Activated naive CD8-positive, alpha-beta T cell treated with anti-CD3 and anti-CD28 coated beads, Interleukin-2, amount 50 U/mL, for 24 hours (primary cell): ENCODE measurements around the gene ZFYVE28.
A peak's percentile ranks its signal among the peaks of the same experiment; 100 is the strongest.

ENCODE experiments used
- ATAC-seq: fragments of 150-1000 bp; cut with Tn5 transposase; one replicate; pipeline ENCODE4 v1.10.0; 2021
- DNase-seq: peaks from one replicate; pipeline ENCODE4 v3.0.0; 2021
- H3K27ac Mint-ChIP-seq: one replicate; pipeline ENCODE4 v1.8.0; 2021; ENCODE audit warnings: mild to moderate bottlenecking, mixed read lengths
- H3K27me3 Mint-ChIP-seq: one replicate; pipeline ENCODE4 v1.8.0; 2021; ENCODE audit warnings: mixed read lengths
- H3K36me3 Mint-ChIP-seq: one replicate; pipeline ENCODE4 v1.8.0; 2021; ENCODE audit warnings: low read depth, mixed read lengths
- H3K4me1 Mint-ChIP-seq: one replicate; pipeline ENCODE4 v1.8.0; 2021; ENCODE audit warnings: mixed read lengths
- H3K4me3 Mint-ChIP-seq: one replicate; pipeline ENCODE4 v1.8.0; 2021; ENCODE audit warnings: mild to moderate bottlenecking, moderate library complexity, mixed read lengths
- H3K9me3 Mint-ChIP-seq: one replicate; pipeline ENCODE4 v1.8.0; 2021; ENCODE audit warnings: mixed read lengths

The ZFYVE28 gene

GRCh38 chr4:2264481-2265041, 153.9 kb downstream of the ZFYVE28 start:
- no peak for ATAC-seq
- no peak overlapping the region for H3K4me3 Mint-ChIP-seq
- H3K27ac Mint-ChIP-seq = no peak overlapping the region
- H3K27me3 Mint-ChIP-seq = no peaks in the 10 kb centered on the region
- H3K9me3 Mint-ChIP-seq = no peaks in the 10 kb centered on the region
- DNase-seq = no peak
- no peaks in the 10 kb centered on the region for H3K36me3 Mint-ChIP-seq
- peaks cover 4% of the 10 kb centered on the region for H3K4me1 Mint-ChIP-seq

- ATAC-seq (no peak), DNase-seq (no peak)
- Mint-ChIP-seq H3K4me3 (no peak overlapping the region), H3K4me1 (peaks cover 4% of the 10 kb centered on the region), H3K27ac (no peak overlapping the region), H3K36me3 (no peaks in the 10 kb centered on the region), H3K9me3 (no peaks in the 10 kb centered on the region), H3K27me3 (no peaks in the 10 kb centered on the region)
Measured at GRCh38 chr4:2263926-2264321, 154.5 kb downstream of the ZFYVE28 start.

GRCh38 chr4:2262944-2263250, 155.5 kb downstream of the ZFYVE28 start:
- peak overlapping the region; percentile 14 for H3K27ac Mint-ChIP-seq
- H3K4me3 Mint-ChIP-seq = peak overlapping the region; percentile 67
- H3K27me3 Mint-ChIP-seq = no peaks in the 10 kb centered on the region

GRCh38 chr4:2262145-2262943, 156.1 kb downstream of the ZFYVE28 start:
- Mint-ChIP-seq H3K27me3 (no peaks in the 10 kb centered on the region), H3K4me1 (peaks cover 4% of the 10 kb centered on the region), H3K36me3 (no peaks in the 10 kb centered on the region), H3K27ac (peak overlapping the region; percentile 14), H3K4me3 (peak overlapping the region; percentile 67), H3K9me3 (no peaks in the 10 kb centered on the region)
- peak; percentile 96 for DNase-seq
- peak; percentile 95 for ATAC-seq

More at GRCh38 chr4:2262944-2263250, 155.5 kb downstream of the ZFYVE28 start:
- Mint-ChIP-seq H3K9me3 (no peaks in the 10 kb centered on the region), H3K4me1 (peaks cover 4% of the 10 kb centered on the region), H3K36me3 (no peaks in the 10 kb centered on the region)
- ATAC-seq = no peak
- DNase-seq = no peak

GRCh38 chr4:2261853-2262144, 156.6 kb downstream of the ZFYVE28 start, which contains the start of gene MXD4:
Gene MXD4, minus strand, starts transcription at chr4:2262109. Its CDS starts 129 bp downstream, at chr4:2261980.
- no peak for ATAC-seq
- H3K27me3 Mint-ChIP-seq = no peaks in the 10 kb centered on the region
- H3K4me1 Mint-ChIP-seq = peaks cover 4% of the 10 kb centered on the region
- H3K9me3 Mint-ChIP-seq = no peaks in the 10 kb centered on the region
- peak within 1 kb of the TSS; percentile 67 for H3K4me3 Mint-ChIP-seq
- DNase-seq = no peak
- no peaks in the 10 kb centered on the region for H3K36me3 Mint-ChIP-seq
- H3K27ac Mint-ChIP-seq = peak within 1 kb of the TSS; percentile 14

GRCh38 chr4:2261110-2261852, 157.2 kb downstream of the ZFYVE28 start:
- Mint-ChIP-seq H3K36me3 (no peaks in the 10 kb centered on the region), H3K27ac (no peak overlapping the region), H3K4me1 (peaks cover 4% of the 10 kb centered on the region), H3K4me3 (peak overlapping the region; percentile 50), H3K27me3 (no peaks in the 10 kb centered on the region), H3K9me3 (no peaks in the 10 kb centered on the region)
- ATAC-seq (peak; percentile 7), DNase-seq (peak; percentile 63)

GRCh38 chr4:2260344-2261109, 157.9 kb downstream of the ZFYVE28 start:
- ATAC-seq (no peak), DNase-seq (no peak)
- Mint-ChIP-seq H3K4me1 (peaks cover 4% of the 10 kb centered on the region), H3K27ac (no peak overlapping the region), H3K9me3 (no peaks in the 10 kb centered on the region), H3K4me3 (peak overlapping the region; percentile 50), H3K36me3 (no peaks in the 10 kb centered on the region), H3K27me3 (no peaks in the 10 kb centered on the region)

GRCh38 chr4:2259541-2260343, 158.7 kb downstream of the ZFYVE28 start:
- Mint-ChIP-seq H3K27me3 (no peaks in the 10 kb centered on the region), H3K9me3 (no peaks in the 10 kb centered on the region), H3K4me3 (no peak overlapping the region), H3K27ac (no peak overlapping the region), H3K4me1 (peaks cover 4% of the 10 kb centered on the region), H3K36me3 (no peaks in the 10 kb centered on the region)
- ATAC-seq = no peak
- no peak for DNase-seq

GRCh38 chr4:2259036-2259540, 159.4 kb downstream of the ZFYVE28 start:
- H3K4me3 Mint-ChIP-seq = no peak overlapping the region

DNA sequence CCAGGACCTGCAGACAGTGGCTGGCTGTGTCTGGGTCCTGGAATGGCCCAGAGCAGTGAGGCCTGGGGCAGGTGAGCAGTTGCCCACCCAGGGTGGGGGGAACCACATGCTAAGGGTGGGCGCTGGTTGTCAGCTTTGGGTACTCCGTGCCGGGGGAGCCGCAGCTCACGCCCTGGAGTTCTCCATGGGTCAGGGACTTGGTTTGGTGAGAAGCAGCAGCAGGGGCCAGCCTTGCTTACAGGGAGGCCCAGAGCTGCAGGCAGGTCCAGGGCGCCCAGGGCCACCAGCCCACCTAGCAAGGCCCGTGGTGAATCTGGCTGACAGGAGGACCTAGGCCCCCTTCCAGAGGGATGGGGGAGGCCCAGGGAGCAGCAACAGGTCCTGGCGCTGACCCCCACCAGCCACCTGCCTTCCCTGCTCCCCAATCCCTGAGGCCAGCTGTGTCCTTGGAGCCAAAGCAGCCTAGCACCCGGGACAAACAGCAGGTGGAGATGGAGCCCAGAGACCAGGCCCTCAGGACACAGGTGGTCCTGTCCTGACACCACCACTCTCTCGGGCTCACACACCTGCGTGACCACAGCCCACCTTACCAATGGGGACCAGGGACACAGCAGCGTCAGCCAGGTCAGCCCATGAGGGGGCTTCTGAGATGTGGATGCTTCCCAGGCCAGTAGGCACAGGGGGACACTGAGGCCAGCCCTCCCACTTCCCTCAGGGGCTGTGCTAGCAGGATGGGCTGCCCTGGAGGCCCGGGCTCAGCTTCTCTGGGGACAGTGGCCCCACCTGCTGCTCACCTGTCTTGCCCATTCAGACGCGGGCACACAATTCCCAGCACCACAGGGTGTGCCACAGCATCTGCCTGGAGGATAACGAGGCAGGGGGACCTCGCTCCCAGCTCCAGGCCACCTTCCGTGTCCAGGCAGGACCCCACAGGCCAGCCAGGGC, 160.1 kb downstream of the ZFYVE28 start:
- Mint-ChIP-seq H3K36me3 (no peaks in the 10 kb centered on the region), H3K27ac (no peak overlapping the region)
- no peak for DNase-seq

More at GRCh38 chr4:2259036-2259540, 159.4 kb downstream of the ZFYVE28 start:
- ATAC-seq (no peak), DNase-seq (no peak)
- Mint-ChIP-seq H3K27ac (no peak overlapping the region), H3K27me3 (no peaks in the 10 kb centered on the region), H3K4me1 (peaks cover 4% of the 10 kb centered on the region), H3K36me3 (no peaks in the 10 kb centered on the region), H3K9me3 (no peaks in the 10 kb centered on the region)

DNA sequence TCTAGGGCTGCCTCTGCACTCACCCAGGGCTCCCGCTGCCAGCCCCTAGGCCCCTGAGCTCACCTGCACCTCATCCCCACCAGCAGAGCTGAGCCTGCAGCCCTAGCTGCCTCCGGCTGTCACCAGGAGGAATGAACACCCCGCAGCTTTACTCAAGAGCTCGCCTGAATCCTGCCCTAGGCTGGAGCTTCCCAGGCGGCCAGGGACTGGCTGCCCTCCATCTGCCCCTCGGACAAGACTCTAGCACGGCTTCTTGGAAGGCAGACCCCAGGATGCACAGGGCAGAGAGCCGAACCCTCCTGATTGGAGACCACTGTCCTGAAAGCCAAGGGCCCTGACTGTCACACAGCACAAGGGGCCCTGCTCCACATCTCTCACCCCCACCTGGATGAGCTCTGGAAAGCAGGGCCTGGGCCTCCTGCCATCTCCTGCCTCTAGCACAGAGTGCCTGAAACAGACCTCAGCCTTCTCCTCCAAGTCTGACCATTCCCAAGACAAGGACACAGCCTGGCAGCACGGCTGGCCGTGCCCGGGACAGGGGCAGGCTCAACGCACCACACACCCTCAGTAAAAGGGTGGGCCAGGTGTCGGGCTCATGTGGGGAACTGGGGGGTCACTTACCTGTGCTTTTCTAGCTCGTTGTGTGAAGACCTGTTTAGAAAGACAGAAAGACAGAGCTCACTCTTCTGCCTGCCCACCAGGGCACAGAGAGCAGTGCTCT, 160.9 kb downstream of the ZFYVE28 start:
- Mint-ChIP-seq H3K27me3 (no peaks in the 10 kb centered on the region), H3K27ac (no peak overlapping the region), H3K4me1 (no peaks in the 10 kb centered on the region), H3K4me3 (no peak overlapping the region), H3K9me3 (no peaks in the 10 kb centered on the region), H3K36me3 (no peaks in the 10 kb centered on the region)
- DNase-seq = no peak
- no peak for ATAC-seq

More for the DNA sequence above, 160.1 kb downstream of the ZFYVE28 start:
- ATAC-seq = no peak
- Mint-ChIP-seq H3K9me3 (no peaks in the 10 kb centered on the region), H3K4me3 (no peak overlapping the region), H3K27me3 (no peaks in the 10 kb centered on the region), H3K4me1 (peaks cover 3% of the 10 kb centered on the region)

- no peak for DNase-seq
- H3K27ac Mint-ChIP-seq = no peak overlapping the region
Measured at GRCh38 chr4:2256781-2257191, 161.7 kb downstream of the ZFYVE28 start.

More at GRCh38 chr4:2256781-2257191, 161.7 kb downstream of the ZFYVE28 start:
- no peaks in the 10 kb centered on the region for H3K9me3 Mint-ChIP-seq
- no peak overlapping the region for H3K4me3 Mint-ChIP-seq
- H3K27me3 Mint-ChIP-seq = no peaks in the 10 kb centered on the region
- no peaks in the 10 kb centered on the region for H3K36me3 Mint-ChIP-seq
- no peaks in the 10 kb centered on the region for H3K4me1 Mint-ChIP-seq
- ATAC-seq = no peak
